SU-DHL-6 (cell line): ENCODE measurements around the gene SERPINA5.
"Not testable (repeated sequence)": the region's sequence is repeated elsewhere in the genome, so short reads cannot be mapped to it uniquely, and the experiment has no call there.

ENCODE experiments used
- H2AFZ ChIP-seq: fragments of 200-600 bp; sonication (generic); 2 replicates; pipeline ENCODE4 v1.6.1; 2014; ENCODE audit warnings: low read depth, mild to moderate bottlenecking, moderate library complexity, mixed read lengths, antibody characterized with exemption, low read length; ENCODE audit not compliant: severe bottlenecking
- H3F3A ChIP-seq: fragments of 200-600 bp; shearing (Covaris generic); 2 replicates; pipeline ENCODE4 v1.6.0; 2016; ENCODE audit warnings: antibody characterized with exemption, mild to moderate bottlenecking; ENCODE audit not compliant: insufficient read depth
- H3K27ac ChIP-seq: fragments of 200-600 bp; sonication (generic); 2 replicates; pipeline ENCODE4 v1.5.1; 2016; ENCODE audit warnings: low read depth, mild to moderate bottlenecking, low read length, moderate library complexity, mixed read lengths
- H3K27me3 ChIP-seq: fragments of 200-600 bp; sonication (generic), shearing (Covaris generic); 2 replicates; pipeline ENCODE4 v1.6.0; 2014; ENCODE audit warnings: mild to moderate bottlenecking, low read length
- H3K36me3 ChIP-seq: fragments of 200-600 bp; sonication (generic); 2 replicates; pipeline ENCODE4 v1.6.1; 2014; ENCODE audit warnings: mild to moderate bottlenecking, low read length, mixed read lengths
- H3K4me2 ChIP-seq: fragments of 300-600, 200-600 bp; shearing (Covaris generic), sonication (generic); 2 replicates; pipeline ENCODE4 v1.6.0; 2014; ENCODE audit warnings: low read length, low read depth, mild to moderate bottlenecking; ENCODE audit not compliant: poor library complexity, severe bottlenecking
- H3K4me3 ChIP-seq: fragments of 200-600 bp; sonication (generic); 2 replicates; pipeline ENCODE4 v1.5.1; 2014; ENCODE audit warnings: antibody characterized with exemption, low read length, mild to moderate bottlenecking, mixed read lengths; ENCODE audit not compliant: insufficient read depth, poor library complexity, severe bottlenecking
- H3K79me2 ChIP-seq: fragments of 200-600 bp; sonication (generic); 2 replicates; pipeline ENCODE4 v1.6.1; 2014; ENCODE audit warnings: mild to moderate bottlenecking, low read length, moderate library complexity; ENCODE audit not compliant: insufficient read depth
- H3K9ac ChIP-seq: fragments of 200-600 bp; sonication (generic); 2 replicates; pipeline ENCODE4 v1.7.0; 2014; ENCODE audit warnings: mild to moderate bottlenecking, low read length
- H3K9me2 ChIP-seq: fragments of 200-600 bp; sonication (generic); replicated peaks from 2 replicates; pipeline ENCODE4 v1.6.1; 2014; ENCODE audit warnings: low read length; ENCODE audit not compliant: insufficient read depth
- H3K9me3 ChIP-seq: fragments of 200-600 bp; sonication (generic); 2 replicates; pipeline ENCODE4 v1.6.1; 2014; ENCODE audit warnings: low read length, mixed read lengths; ENCODE audit not compliant: insufficient read depth
- H4K20me1 ChIP-seq: fragments of 200-600 bp; sonication (generic); 2 replicates; pipeline ENCODE4 v1.6.1; 2014; ENCODE audit warnings: low read depth, mild to moderate bottlenecking, antibody characterized with exemption, low read length, moderate library complexity, mixed read lengths
- EZH2phosphoT487 ChIP-seq: fragments of 200-600 bp; sonication (generic), shearing (Covaris generic); conservative IDR thresholded peaks from 2 replicates; pipeline ENCODE4 v1.6.1; 2018; ENCODE audit warnings: mild to moderate bottlenecking, antibody characterized with exemption, low read length, moderate library complexity, mixed read lengths
- TF ChIP-seq, protein P1 (sequence below): fragments of 200-600 bp; sonication (generic); IDR thresholded peaks from one replicate; pipeline ENCODE4 v1.5.1; 2017; ENCODE audit warnings: antibody characterized with exemption, mild to moderate bottlenecking, low read length, moderate library complexity; ENCODE audit not compliant: insufficient read depth, poor library complexity, severe bottlenecking

The SERPINA5 gene

DNA sequence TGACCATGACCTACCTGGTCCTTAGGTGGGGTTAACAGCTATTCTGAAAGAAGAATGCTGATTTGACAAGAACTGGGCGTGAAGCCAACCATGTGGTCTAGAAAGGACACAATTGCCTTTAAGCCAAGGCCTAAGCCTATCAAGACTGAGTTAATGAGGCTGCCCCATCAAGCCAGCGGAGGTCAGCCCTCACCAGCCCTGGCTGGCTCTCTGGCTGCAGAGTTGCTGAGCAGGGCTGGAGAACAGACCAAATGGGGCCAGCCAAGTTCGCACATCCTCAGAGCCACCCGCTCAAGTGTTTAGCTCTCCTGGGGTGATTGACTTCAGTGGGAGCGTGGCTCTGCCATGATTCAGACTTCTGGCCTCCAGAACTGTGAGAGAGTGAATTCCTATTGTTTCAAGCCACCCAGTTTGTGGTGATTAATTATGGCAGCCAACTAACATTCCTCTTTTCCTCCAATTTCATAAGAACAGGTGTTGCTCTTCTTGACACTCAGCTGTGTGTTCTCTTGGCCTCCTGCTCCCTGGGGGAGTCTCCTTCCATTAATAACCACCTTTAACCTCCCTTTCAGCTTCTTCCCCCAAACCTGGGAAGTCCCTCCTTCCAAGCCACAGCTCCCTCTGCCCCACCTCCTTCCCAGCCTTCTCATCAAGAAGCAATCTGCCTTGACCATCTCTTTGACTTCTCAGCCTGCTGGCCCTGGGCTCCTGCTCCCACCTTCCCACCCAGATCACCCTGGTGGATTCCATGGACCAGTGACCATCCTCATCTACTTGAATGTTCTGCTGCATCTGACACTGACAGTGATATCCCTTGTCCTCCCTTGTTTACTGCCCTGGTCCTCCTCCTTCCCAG is 5.3 kb upstream of the SERPINA5 start:
- no peaks in the 10 kb centered on the region for H4K20me1 ChIP-seq
- no peak overlapping the region for H3K9ac ChIP-seq
- no peaks in the 10 kb centered on the region for H3K79me2 ChIP-seq
- no peak overlapping the region for H3K4me3 ChIP-seq
- H3K27me3 ChIP-seq, result no peaks in the 10 kb centered on the region
- no peaks in the 10 kb centered on the region for H3K9me2 ChIP-seq
- no peaks in the 10 kb centered on the region for H3K36me3 ChIP-seq
- no peak for TF ChIP-seq EZH2phosphoT487
- TF ChIP-seq, protein P1, sequence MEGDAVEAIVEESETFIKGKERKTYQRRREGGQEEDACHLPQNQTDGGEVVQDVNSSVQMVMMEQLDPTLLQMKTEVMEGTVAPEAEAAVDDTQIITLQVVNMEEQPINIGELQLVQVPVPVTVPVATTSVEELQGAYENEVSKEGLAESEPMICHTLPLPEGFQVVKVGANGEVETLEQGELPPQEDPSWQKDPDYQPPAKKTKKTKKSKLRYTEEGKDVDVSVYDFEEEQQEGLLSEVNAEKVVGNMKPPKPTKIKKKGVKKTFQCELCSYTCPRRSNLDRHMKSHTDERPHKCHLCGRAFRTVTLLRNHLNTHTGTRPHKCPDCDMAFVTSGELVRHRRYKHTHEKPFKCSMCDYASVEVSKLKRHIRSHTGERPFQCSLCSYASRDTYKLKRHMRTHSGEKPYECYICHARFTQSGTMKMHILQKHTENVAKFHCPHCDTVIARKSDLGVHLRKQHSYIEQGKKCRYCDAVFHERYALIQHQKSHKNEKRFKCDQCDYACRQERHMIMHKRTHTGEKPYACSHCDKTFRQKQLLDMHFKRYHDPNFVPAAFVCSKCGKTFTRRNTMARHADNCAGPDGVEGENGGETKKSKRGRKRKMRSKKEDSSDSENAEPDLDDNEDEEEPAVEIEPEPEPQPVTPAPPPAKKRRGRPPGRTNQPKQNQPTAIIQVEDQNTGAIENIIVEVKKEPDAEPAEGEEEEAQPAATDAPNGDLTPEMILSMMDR, result no peak
- H3K27ac ChIP-seq, result no peak overlapping the region
- H2AFZ ChIP-seq, result no peak overlapping the region
- H3K9me3 ChIP-seq, result no peaks in the 10 kb centered on the region
- no peak overlapping the region for H3K4me2 ChIP-seq
- H3F3A ChIP-seq, result no peaks in the 10 kb centered on the region

DNA sequence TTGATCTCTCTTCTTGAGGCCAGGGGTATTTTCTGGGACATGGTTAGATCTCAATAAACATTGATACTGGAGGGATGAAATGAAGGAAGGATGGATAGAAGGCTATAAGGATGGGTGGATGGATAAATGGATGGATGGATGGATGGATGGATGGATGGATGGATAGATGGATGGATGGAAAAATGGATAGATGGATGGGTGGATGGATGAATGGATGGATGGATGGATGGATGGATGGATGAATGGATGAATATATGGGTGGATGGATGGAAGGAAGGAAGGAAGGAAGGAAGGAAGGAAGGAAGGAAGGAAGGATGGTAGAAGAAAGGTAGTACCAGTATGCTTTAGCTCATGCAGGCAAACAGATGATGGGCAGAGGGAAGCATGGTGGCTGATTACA is 3.8 kb upstream of the SERPINA5 start:
- not testable (repeated sequence) for H3K36me3 ChIP-seq, H3K4me3 ChIP-seq

DNA sequence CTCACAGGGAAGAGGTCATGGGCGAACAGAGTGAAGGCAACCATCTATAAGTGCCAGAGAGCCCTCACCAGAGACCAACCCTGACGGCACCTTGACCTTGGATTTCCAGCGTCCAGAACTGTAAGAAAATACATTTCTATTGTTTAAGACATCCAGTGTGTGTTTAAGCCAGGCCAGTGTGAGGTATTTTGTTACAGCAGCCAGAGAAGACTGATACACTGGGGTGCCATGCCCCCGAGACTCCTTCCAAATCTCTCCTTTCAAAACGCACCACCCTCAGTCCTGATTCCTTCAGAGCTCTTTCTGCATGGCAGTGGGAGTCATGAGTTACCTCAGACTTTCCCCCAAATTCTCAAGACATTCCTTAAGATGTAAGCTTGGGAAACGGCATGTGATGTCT is 2.5 kb upstream of the SERPINA5 start:
- Histone ChIP-seq H3F3A (no peaks in the 10 kb centered on the region), H2AFZ (no peak overlapping the region), H3K79me2 (no peaks in the 10 kb centered on the region), H3K27me3 (no peaks in the 10 kb centered on the region), H3K9ac (no peak overlapping the region), H3K9me2 (no peaks in the 10 kb centered on the region), H4K20me1 (no peaks in the 10 kb centered on the region), H3K4me3 (no peak overlapping the region), H3K36me3 (no peaks in the 10 kb centered on the region), H3K9me3 (no peaks in the 10 kb centered on the region), H3K27ac (no peak overlapping the region), H3K4me2 (no peak overlapping the region)
- TF ChIP-seq, protein P1, result no peak
- TF ChIP-seq EZH2phosphoT487, result no peak

More for the DNA sequence above, 3.8 kb upstream of the SERPINA5 start:
- not testable (repeated sequence) for H3K9me3 ChIP-seq, H3K27ac ChIP-seq, H3F3A ChIP-seq, H3K79me2 ChIP-seq, H3K9ac ChIP-seq, H3K4me2 ChIP-seq, H3K27me3 ChIP-seq, H4K20me1 ChIP-seq, H3K9me2 ChIP-seq, H2AFZ ChIP-seq

DNA sequence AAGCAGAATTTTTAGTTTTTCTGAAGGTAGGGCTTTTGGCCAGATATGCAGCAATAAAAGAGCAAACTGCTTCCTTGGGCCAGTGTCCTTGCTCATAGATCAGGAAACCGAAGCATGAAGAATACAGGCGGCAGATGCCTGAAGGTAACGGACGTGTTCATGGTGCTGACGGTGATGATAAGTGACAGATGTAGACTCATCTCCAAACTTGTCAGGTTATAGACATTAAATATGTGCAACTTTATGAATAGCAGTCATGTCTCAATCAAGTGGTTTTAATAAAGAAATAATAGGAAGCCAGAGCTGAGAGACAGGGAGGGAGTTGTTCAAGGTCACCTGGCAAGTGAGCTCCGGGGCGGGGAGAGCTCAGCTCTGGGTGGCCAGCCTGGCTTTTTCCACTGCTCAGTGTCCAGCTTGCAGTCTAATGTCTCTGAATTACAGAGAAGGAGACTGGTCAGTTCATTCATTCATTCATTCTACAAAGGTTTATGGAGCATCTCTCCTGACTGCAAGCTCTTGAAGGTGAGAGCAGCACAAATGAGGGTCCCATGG is 1.0 kb downstream of the SERPINA5 start:
- no peaks in the 10 kb centered on the region for H3K79me2 ChIP-seq
- H2AFZ ChIP-seq, result no peak overlapping the region

More for the DNA sequence above, 1.0 kb downstream of the SERPINA5 start:
- Histone ChIP-seq H3K9ac (no peak overlapping the region), H3F3A (no peaks in the 10 kb centered on the region), H3K4me3 (no peak overlapping the region), H3K9me3 (no peaks in the 10 kb centered on the region), H3K27ac (no peak overlapping the region), H4K20me1 (no peaks in the 10 kb centered on the region), H3K36me3 (no peaks in the 10 kb centered on the region), H3K4me2 (no peak overlapping the region), H3K27me3 (no peaks in the 10 kb centered on the region), H3K9me2 (no peaks in the 10 kb centered on the region)
- TF ChIP-seq, protein P1, result no peak
- no peak for TF ChIP-seq EZH2phosphoT487
